Fibroblast of mammary gland (primary cell): ENCODE data around the gene DNAJC21.

Experiments used
- DNase-seq: peaks from one replicate; pipeline ENCODE4 v3.0.0-alpha.2; 2010; ENCODE audit warnings: low read depth
- H3K4me3 ChIP-seq: 2 replicates; pipeline ENCODE4 v1.5.1; 2011; ENCODE audit warnings: low read depth, mild to moderate bottlenecking, low read length, moderate library complexity; ENCODE audit not compliant: control insufficient read depth
- TF ChIP-seq, protein P1 (sequence below): conservative IDR thresholded peaks from 2 replicates; pipeline ENCODE4 v1.5.1; 2011; ENCODE audit warnings: low read depth, low read length, inconsistent platforms; ENCODE audit not compliant: control insufficient read depth, insufficient read depth

Gene DNAJC21

GRCh38 chr5:34944044-34944443 is 14.7 kb downstream of the DNAJC21 start:
- no peak for DNase-seq
- TF ChIP-seq, protein P1, sequence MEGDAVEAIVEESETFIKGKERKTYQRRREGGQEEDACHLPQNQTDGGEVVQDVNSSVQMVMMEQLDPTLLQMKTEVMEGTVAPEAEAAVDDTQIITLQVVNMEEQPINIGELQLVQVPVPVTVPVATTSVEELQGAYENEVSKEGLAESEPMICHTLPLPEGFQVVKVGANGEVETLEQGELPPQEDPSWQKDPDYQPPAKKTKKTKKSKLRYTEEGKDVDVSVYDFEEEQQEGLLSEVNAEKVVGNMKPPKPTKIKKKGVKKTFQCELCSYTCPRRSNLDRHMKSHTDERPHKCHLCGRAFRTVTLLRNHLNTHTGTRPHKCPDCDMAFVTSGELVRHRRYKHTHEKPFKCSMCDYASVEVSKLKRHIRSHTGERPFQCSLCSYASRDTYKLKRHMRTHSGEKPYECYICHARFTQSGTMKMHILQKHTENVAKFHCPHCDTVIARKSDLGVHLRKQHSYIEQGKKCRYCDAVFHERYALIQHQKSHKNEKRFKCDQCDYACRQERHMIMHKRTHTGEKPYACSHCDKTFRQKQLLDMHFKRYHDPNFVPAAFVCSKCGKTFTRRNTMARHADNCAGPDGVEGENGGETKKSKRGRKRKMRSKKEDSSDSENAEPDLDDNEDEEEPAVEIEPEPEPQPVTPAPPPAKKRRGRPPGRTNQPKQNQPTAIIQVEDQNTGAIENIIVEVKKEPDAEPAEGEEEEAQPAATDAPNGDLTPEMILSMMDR: no peak
- H3K4me3 ChIP-seq: no peak overlapping the region

GRCh38 chr5:34944460-34945047 is 15.2 kb downstream of the DNAJC21 start:
- TF ChIP-seq, protein P1: no peak

GRCh38 chr5:34957321-34957720 is 28.0 kb downstream of the DNAJC21 start:
- peak; percentile 18 for DNase-seq
- H3K4me3 ChIP-seq: no peak overlapping the region
- TF ChIP-seq, protein P1: no peak

More at GRCh38 chr5:34944460-34945047, 15.2 kb downstream of the DNAJC21 start:
- no peak for DNase-seq
- H3K4me3 ChIP-seq: no peak overlapping the region

- TF ChIP-seq, protein P1: peak; percentile 79
- H3K4me3 ChIP-seq: no peak overlapping the region
- peak; percentile 51 for DNase-seq
These were observed 28.7 kb downstream of the DNAJC21 start for GRCh38 chr5:34957857-34958690.

GRCh38 chr5:34959323-34959722 is 30.0 kb downstream of the DNAJC21 start:
- DNase-seq: peak; percentile 73
- no peak overlapping the region for H3K4me3 ChIP-seq
- TF ChIP-seq, protein P1: no peak

- TF ChIP-seq, protein P1: no peak
- H3K4me3 ChIP-seq: no peak overlapping the region
- no peak for DNase-seq
These were observed 38.2 kb downstream of the DNAJC21 start for GRCh38 chr5:34967540-34967939.
